Kidney epithelial cell (primary cell): ENCODE data around the gene PCCA. TPM values are rescaled to one million over a fixed set of nuclear protein-coding genes. Genes with fewer than 3 reads are reported as not detected.
"Not testable (repeated sequence)": the region's sequence is repeated elsewhere in the genome, so short reads cannot be mapped to it uniquely, and the experiment has no call there.

ENCODE experiments used
- DNase-seq: peaks from one replicate; pipeline ENCODE4 v3.0.0-alpha.2; 2010; ENCODE audit warnings: low read depth
- H3K27me3 ChIP-seq: 2 replicates; pipeline ENCODE4 v1.6.0; 2011; ENCODE audit warnings: low read length; ENCODE audit not compliant: control insufficient read depth, insufficient read depth
- H3K36me3 ChIP-seq: 2 replicates; pipeline ENCODE4 v1.5.1; 2011; ENCODE audit warnings: low read length; ENCODE audit not compliant: control insufficient read depth, insufficient read depth
- H3K4me3 ChIP-seq: 2 replicates; pipeline ENCODE4 v1.5.1; 2011; ENCODE audit warnings: low read depth, mild to moderate bottlenecking, control low read depth, low read length
- total RNA-seq: library from RNA; depleted of rRNA; stranded (reverse); fragments of >200 nt; gene quantifications from 2 replicates; pipeline ENCODE4 v1.2.3, GENCODE V29; 2015
- TF ChIP-seq, protein P1 (sequence below): IDR thresholded peaks from 2 replicates; pipeline ENCODE4 v1.5.1; 2011; ENCODE audit warnings: mild to moderate bottlenecking, moderate library complexity, low read length, control low read depth, inconsistent platforms; ENCODE audit not compliant: insufficient read depth, poor library complexity, severe bottlenecking

PCCA gene
- total RNA-seq, 1 donor from 2014 or later, result 15.7 TPM

DNA sequence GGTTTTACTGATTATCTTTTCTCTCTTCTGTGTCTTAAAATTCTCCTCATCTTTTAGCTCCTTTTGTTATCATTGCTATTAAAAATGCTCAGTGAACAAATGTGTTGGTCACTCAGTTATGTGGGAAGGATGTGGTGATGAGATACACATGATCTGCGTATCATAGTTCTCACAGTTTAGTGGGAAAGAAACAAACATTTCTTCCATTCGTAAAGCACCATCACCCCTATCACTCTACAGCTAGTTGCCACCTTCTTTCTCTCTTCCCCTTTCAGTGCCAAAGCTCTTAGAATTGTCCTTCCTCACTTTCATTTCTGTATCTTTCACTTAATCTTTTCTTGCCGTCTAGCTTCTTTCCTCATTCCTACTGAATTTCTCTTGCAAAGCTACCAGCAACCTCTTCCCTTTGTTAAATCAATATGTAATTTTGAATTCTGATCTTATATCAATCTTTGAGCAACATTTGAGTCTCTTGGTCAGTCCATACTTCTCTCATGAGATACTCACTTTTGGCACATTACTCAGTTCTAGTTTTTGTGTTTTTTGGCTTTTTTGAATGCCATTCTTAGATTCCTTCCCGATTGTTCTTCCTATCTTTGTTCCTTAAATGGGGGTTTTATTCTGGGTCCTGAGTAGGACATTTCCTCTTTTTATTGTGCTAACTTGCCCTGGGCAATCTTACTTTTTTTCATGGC, 122.3 kb downstream of the PCCA start:
- Histone ChIP-seq H3K4me3 (no peak overlapping the region), H3K27me3 (no peaks in the 10 kb centered on the region), H3K36me3 (no peaks in the 10 kb centered on the region)
- TF ChIP-seq, protein P1, sequence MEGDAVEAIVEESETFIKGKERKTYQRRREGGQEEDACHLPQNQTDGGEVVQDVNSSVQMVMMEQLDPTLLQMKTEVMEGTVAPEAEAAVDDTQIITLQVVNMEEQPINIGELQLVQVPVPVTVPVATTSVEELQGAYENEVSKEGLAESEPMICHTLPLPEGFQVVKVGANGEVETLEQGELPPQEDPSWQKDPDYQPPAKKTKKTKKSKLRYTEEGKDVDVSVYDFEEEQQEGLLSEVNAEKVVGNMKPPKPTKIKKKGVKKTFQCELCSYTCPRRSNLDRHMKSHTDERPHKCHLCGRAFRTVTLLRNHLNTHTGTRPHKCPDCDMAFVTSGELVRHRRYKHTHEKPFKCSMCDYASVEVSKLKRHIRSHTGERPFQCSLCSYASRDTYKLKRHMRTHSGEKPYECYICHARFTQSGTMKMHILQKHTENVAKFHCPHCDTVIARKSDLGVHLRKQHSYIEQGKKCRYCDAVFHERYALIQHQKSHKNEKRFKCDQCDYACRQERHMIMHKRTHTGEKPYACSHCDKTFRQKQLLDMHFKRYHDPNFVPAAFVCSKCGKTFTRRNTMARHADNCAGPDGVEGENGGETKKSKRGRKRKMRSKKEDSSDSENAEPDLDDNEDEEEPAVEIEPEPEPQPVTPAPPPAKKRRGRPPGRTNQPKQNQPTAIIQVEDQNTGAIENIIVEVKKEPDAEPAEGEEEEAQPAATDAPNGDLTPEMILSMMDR, result no peak
- DNase-seq, result no peak

DNA sequence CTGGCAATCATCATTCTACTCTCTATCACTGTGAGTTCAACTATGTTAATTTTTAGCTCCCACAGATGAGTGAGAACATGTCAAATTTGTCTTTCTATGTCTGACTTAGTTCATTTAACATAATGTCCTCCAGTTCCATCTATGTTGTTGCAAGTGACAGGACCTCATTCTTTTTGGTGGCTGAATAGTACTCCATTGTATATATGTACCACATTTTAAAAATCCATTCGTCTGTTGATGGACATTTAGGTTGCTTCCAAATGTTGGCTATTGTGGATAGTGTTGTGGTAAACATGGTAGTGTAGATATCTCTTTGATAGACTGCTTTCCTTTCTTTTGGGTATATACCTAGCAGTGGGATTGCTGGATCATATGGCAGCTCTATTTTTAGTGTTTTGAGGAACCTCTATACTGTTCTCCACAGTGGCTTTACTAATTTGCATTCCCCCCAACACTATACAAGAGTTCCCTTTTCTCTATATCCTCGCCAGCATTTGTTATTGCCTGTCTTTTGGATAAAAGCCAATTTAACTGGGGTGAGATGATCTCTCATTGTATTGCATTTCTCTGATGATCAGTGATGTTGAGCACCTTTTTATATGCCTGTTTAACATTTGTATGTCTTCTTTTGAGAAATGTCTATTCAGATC, 124.1 kb downstream of the PCCA start:
- H3K27me3 ChIP-seq, result no peaks in the 10 kb centered on the region
- DNase-seq, result no peak
- no peak overlapping the region for H3K4me3 ChIP-seq
- no peaks in the 10 kb centered on the region for H3K36me3 ChIP-seq
- TF ChIP-seq, protein P1, result no peak

DNA sequence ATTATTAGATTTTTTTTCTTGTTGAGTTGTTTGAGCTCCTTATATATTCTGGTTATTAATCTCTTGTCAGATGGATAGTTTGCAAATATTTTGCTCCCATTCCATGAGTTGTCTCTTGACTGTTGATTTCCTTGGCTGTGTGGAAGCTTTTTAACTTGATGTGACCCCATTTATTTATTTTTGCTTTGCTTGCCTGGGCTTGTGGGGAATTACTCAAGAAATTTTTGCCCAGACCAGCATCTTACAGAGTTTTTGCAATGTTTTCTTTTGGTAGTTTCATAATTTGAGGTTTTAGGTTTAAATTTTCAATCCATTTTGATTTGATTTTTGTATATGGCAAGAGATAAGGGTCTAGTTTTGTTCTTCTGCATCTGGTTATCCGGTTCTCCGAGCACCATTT, 124.7 kb downstream of the PCCA start:
- H3K27me3 ChIP-seq, result no peaks in the 10 kb centered on the region
- DNase-seq, result no peak
- TF ChIP-seq, protein P1, result no peak
- H3K4me3 ChIP-seq, result no peak overlapping the region
- H3K36me3 ChIP-seq, result no peaks in the 10 kb centered on the region

DNA sequence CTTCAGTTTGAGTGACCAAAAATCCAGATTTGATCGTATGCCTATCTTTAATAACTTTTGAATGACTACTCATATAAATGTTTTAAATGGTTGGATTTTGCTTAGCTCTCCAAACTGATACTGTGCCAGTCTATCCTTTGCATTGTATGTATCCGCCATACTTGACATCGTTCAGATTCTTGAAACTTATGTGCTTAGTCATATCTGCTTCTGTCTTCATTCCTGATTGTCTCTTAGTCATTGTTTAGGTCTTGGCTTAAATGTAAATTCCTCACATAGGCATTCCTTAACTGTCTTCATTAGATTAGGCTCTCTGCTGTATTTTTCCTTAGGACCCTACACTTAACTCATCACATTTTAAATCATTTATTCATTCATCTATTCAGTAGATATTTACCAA, 126.0 kb downstream of the PCCA start:
- Histone ChIP-seq H3K27me3 (no peaks in the 10 kb centered on the region), H3K4me3 (no peak overlapping the region), H3K36me3 (no peaks in the 10 kb centered on the region)
- TF ChIP-seq, protein P1, result no peak
- no peak for DNase-seq

DNA sequence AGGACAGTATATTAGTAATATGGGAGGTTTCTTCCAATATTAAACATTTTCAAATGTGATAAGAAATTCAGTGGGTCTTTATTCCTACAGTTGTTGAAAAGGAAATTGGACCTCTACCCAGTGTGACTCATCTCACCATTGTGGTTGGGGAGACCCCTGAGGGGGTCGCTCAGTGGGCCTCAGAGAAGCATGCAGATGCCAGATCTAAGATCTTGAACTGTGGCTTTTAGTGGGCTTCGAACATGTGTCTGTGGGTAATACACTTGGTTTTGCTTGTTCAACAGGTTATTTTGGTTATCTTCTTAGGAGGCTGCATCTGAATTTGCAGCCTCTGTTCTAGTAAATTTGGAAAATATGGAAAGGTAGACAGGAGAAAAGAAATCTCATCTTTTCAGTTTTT, 132.3 kb downstream of the PCCA start:
- TF ChIP-seq, protein P1, result no peak
- no peak for DNase-seq
- Histone ChIP-seq H3K27me3 (no peaks in the 10 kb centered on the region), H3K4me3 (no peak overlapping the region), H3K36me3 (no peaks in the 10 kb centered on the region)

DNA sequence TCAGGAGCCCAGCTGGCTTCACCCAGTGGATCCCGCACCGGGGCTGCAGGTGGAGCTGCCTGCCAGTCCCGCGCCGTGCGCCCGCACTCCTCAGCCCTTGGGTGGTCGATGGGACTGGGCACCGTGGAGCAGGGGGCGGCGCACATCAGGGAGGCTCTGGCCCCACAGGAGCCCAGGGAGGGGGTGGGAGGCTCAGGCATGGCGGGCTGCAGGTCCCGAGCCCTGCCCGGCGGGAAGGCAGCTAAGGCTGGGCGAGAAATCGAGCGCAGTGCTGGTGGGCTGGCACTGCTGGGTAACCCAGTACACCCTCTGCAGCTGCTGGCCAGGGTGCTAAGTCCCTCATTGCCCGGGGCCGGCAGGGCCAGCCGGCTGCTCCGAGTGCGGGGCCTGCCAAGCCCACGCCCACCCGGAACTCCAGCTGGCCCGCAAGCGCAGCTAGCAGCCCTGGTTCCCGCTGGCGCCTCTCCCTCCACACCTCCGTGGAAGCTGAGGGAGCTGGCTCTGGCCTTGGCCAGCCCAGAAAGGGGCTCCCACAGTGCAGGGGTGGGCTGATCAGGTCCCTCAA, 135.2 kb downstream of the PCCA start:
- not testable (repeated sequence) for H3K36me3 ChIP-seq, H3K27me3 ChIP-seq, DNase-seq, H3K4me3 ChIP-seq
